NOMO-1 (cell line): ENCODE data around the gene AFTPH.
A peak's percentile ranks its signal among the peaks of the same experiment; 100 is the strongest.

Experiments used
- DNase-seq, 2 experiments: peaks; one replicate each; lab custom pipeline; 2025; ENCODE audit not compliant: unreplicated experiment in 2 of 2; lab: John Stamatoyannopoulos, UW

AFTPH gene

DNA sequence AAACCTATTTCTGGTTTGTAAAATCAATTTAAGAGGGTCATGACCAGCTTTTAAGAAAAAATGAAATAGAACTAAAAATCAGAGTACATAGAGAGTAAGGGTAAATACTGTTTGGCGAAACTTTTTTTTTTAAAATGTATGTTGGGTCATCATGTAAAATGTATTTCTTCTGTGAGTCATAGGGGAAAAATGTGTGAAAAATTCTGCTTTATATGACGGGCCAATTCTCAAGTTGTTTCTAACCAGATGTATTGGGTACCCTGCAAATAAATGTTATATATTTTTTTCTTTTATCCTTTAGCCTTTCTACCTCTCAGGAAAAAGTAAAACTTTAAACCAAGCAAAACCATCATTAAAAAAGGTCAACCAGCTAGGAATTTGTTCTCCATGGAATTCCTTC, 13.9 kb downstream of the AFTPH start:
- DNase-seq = no peak

- no peak for DNase-seq
Observed at GRCh38 chr2:64538764-64539433, 14.8 kb downstream of the AFTPH start.

GRCh38 chr2:64540615-64541014, 16.5 kb downstream of the AFTPH start:
- DNase-seq = no peak

- DNase-seq = no peak
Observed at GRCh38 chr2:64541547-64541946, 17.4 kb downstream of the AFTPH start.

- no peak for DNase-seq
Observed at GRCh38 chr2:64542071-64543007, 18.2 kb downstream of the AFTPH start.

- no peak for DNase-seq
Observed at GRCh38 chr2:64543008-64543697, 19.0 kb downstream of the AFTPH start.

GRCh38 chr2:64548761-64549160, 24.6 kb downstream of the AFTPH start:
- peak in 1 of 2 experiments; percentile 59 for DNase-seq

- DNase-seq = no peak
Observed at GRCh38 chr2:64550042-64550441, 25.9 kb downstream of the AFTPH start.

- DNase-seq = no peak
Observed at GRCh38 chr2:64551851-64552250, 27.7 kb downstream of the AFTPH start.

GRCh38 chr2:64554117-64554516, 30.0 kb downstream of the AFTPH start:
- no peak for DNase-seq

DNA sequence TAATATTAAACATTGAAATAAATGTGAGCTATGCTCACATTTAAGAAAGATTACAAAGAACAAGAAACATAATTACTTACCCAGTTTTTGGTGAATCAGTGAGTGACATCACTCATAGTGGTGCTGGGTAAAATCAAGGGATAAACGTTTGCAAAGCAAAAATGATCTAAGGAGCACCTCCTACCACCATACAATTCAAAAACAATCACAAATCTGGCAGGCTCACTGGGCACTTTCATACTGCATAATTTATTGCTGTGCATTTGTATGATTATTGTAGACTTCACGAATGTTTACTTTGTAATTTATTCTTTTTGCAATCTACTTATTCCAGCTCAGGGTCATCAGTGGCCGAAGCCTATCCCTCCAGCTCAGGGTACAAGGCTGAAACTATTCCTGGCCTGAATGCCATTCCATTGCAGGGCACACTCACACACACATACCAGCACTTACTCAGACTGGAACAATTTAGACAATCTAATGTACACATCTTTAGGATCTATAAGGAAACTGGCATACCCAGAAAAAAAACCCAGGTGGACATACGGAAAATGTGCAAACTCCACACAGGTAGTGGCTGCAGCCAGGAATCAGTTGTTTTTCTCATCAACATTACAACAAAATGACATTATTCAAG, 34.4 kb downstream of the AFTPH start:
- no peak for DNase-seq

DNA sequence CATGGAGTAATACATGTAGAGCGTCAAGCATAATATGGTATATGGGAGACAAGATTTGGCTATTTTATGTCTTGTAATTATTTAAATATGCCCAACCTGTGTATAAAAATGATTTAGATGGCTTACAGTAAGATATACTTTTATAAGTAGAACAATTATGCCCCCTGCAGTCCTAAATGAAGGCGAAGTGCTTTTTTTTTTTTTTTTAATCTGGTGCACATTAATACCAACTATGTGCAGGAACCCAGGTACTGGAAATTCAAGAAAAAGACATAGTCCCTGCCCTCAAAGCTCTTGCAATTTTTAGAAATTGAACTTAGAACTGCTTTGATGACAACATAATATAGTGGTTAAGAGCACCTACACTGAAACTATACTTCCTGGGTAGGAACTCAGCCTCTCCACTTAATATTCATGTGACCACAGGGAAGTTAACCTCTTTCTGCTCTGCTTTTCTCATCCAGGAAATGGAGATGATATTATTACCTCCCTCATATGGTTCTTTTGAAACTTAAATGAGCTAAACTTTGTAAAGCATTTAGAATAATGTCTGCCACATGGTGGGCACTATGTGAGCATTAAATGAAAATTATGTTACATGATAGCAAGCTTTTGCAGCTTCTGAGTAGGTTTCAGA, 38.1 kb downstream of the AFTPH start:
- peak in 1 of 2 experiments; percentile 29 for DNase-seq

- DNase-seq = no peak
Observed at GRCh38 chr2:64563436-64563938, 39.4 kb downstream of the AFTPH start.

DNA sequence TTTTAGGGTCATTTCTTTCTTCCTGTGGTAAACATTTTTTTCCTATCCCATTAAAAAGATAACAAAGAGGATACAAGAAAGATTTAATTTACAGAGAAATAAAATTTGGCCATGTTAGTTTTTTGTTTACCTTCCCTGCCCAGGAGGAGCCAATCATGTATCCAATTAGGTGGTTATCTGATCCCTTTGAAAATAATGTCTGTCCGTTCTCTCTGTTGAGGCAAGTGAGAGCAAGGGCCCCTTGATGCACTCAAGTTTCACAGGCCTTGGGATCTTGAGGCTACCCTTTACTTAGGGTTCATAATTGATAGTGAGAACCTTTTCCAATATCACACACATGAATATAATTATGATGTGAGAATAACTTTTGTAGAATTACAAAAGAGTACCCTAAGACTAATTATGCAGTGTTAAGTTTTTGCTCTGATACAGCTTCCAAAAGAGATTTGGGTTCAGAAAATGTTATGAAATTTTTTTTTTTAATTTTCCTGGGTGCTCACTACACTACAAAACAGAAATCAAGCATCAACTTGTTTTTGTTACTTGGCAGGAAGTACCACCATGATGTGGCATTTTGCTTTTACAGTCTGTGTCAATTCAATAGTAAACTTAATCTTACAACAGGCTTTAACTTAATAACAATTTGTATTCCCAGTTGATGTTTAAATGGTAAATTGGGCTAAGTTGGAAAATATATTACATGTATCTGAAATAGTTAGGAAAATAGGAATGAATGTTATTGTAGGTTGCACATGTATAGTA, 42.0 kb downstream of the AFTPH start:
- DNase-seq = no peak

DNA sequence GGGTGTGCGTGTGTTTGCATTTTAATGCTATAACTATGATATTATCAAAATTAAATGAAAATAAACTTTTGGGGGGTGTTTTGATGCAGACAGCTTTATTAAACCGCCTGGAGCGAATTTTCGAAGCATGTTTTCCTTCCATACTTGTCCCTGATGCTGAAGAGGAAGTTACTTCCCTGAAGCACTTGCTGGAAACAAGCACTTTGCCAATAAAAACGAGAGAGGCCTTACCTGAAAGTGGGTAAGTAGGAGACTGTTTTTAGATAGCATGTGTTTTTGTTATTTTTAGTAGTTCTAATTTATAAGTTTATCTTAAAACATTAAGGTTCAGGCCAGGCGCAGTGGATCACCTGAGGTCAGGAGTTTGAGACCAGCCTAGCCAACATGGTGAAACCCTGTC, 43.3 kb downstream of the AFTPH start:
- DNase-seq = no peak

DNA sequence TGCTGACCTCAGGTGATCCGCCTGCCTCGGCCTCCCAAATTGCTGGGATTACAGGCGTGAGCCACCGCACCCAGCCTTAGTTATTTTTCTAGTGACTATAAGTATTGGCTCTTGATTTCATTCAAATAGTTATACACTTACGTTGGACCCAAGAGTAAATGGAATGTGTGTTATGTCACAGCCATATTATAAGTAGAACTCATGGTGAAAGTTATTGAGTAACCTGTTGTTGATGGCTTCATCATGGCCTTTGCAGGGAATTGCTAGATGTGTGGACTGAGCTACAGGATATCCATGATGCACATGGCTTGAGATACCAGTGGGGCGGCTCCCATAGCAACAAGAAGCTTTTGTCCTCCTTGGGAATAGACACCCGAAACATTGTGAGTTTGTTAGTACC, 44.7 kb downstream of the AFTPH start:
- no peak for DNase-seq

- peak; percentile 22 to 23 for DNase-seq
Observed at GRCh38 chr2:64574871-64575270, 50.7 kb downstream of the AFTPH start.

GRCh38 chr2:64581018-64581417, 56.9 kb downstream of the AFTPH start:
- DNase-seq = no peak

GRCh38 chr2:64581777-64582539, 57.8 kb downstream of the AFTPH start:
- no peak for DNase-seq
